CD4-positive, alpha-beta T cell (primary cell): ENCODE data around the gene VPS9D1. TPM values are rescaled to one million over a fixed set of nuclear protein-coding genes. Genes with fewer than 3 reads are reported as not detected.

Experiments used
- ATAC-seq: fragments of 200-7000 bp; cut with Tn5 transposase; one replicate; pipeline ENCODE4 v1.10.0; 2022; ENCODE audit warnings: mild to moderate bottlenecking; ENCODE audit not compliant: poor library complexity
- CTCF ChIA-PET: fragments of 350-600 bp; sonication (Branson Sonifier 250); formaldehyde crosslinking; loops from one replicate; lab custom pipeline; 2021; ENCODE audit warnings: antibody characterized with exemption, inconsistent platforms; lab: Charles Lee
- POLR2A ChIA-PET: fragments of 350-600 bp; sonication (Branson Sonifier 250); formaldehyde crosslinking; loops from one replicate; lab custom pipeline; 2021; ENCODE audit warnings: antibody characterized with exemption, inconsistent platforms; lab: Charles Lee
- DNase-seq, 14 experiments: peaks; one replicate each; pipeline ENCODE4 v3.0.0-alpha.2; 2013 to 2020; ENCODE audit warnings: mixed read lengths in 2 of 14
- H3K27ac ChIP-seq, 2 donors: one replicate each; pipeline versions ENCODE4 v1.5.1 to v1.7.0; 2013; ENCODE audit warnings: low read length in 2 of 2, low read depth in 1 of 2, mild to moderate bottlenecking in 1 of 2
- H3K27me3 ChIP-seq, 2 experiments: 1 replicate in 1 of 2; 2 replicates in 1 of 2; pipeline versions ENCODE4 v1.6.1 to v1.7.0; 2013; ENCODE audit warnings: low read length in 2 of 2, control low read depth in 1 of 2, mild to moderate bottlenecking in 1 of 2, moderate library complexity in 1 of 2; ENCODE audit not compliant: insufficient read depth in 2 of 2, control insufficient read depth in 1 of 2
- H3K36me3 ChIP-seq: one replicate; pipeline ENCODE4 v1.6.1; 2013; ENCODE audit warnings: low read length, control low read depth; ENCODE audit not compliant: insufficient read depth
- H3K4me1 ChIP-seq: one replicate; pipeline ENCODE4 v1.6.1; 2013; ENCODE audit warnings: low read length, control low read depth; ENCODE audit not compliant: insufficient read depth
- H3K4me3 ChIP-seq: one replicate; pipeline ENCODE4 v1.5.1; 2013; ENCODE audit warnings: mild to moderate bottlenecking, low read length, moderate library complexity
- H3K9me3 ChIP-seq, 2 experiments: 1 replicate in 1 of 2; 2 replicates in 1 of 2; pipeline versions ENCODE4 v1.6.1 to v1.7.0; 2013; ENCODE audit warnings: low read length in 2 of 2, mild to moderate bottlenecking in 2 of 2, control low read depth in 1 of 2, moderate library complexity in 1 of 2; ENCODE audit not compliant: control insufficient read depth in 1 of 2, insufficient read depth in 1 of 2
- H3K27ac Mint-ChIP-seq: one replicate; pipeline ENCODE4 v1.8.0; 2020; ENCODE audit warnings: mixed read lengths
- H3K27me3 Mint-ChIP-seq: one replicate; pipeline ENCODE4 v1.8.0; 2021; ENCODE audit warnings: mixed read lengths
- H3K36me3 Mint-ChIP-seq: one replicate; pipeline ENCODE4 v1.8.0; 2021; ENCODE audit warnings: low read depth, mixed read lengths
- H3K4me1 Mint-ChIP-seq: one replicate; pipeline ENCODE4 v1.8.0; 2021; ENCODE audit warnings: low read depth, mixed read lengths
- H3K4me3 Mint-ChIP-seq: one replicate; pipeline ENCODE4 v1.8.0; 2020; ENCODE audit warnings: mild to moderate bottlenecking, mixed read lengths
- H3K9me3 Mint-ChIP-seq: one replicate; pipeline ENCODE4 v1.8.0; 2020; ENCODE audit warnings: mixed read lengths
- intact Hi-C, 2 experiments: fragments of 100-400 bp; cut with DNase I in 1 of 2; cut with micrococcal nuclease in 1 of 2; formaldehyde crosslinking; loops; one replicate each; pipeline versions ENCODE4 v1.15.1 to v1.9.0; 2023 to 2025; cut with DNase I, micrococcal nuclease
- total RNA-seq, 174 experiments: library from RNA in 2 of 174; stranded (reverse) in 2 of 174; gene quantifications; one replicate each; pipeline ENCODE4 v1.2.3 and lab custom pipeline; 2021 to 2026
- TF ChIP-seq, protein P1 (sequence below): fragments of 200-600 bp; IDR thresholded peaks from one replicate; pipeline ENCODE4 v1.8.0; 2022; ENCODE audit warnings: antibody characterized with exemption, mild to moderate bottlenecking

The VPS9D1 gene
- total RNA-seq, 2 experiments from 2014 or later, result 18.5 to 21.8 TPM

DNA sequence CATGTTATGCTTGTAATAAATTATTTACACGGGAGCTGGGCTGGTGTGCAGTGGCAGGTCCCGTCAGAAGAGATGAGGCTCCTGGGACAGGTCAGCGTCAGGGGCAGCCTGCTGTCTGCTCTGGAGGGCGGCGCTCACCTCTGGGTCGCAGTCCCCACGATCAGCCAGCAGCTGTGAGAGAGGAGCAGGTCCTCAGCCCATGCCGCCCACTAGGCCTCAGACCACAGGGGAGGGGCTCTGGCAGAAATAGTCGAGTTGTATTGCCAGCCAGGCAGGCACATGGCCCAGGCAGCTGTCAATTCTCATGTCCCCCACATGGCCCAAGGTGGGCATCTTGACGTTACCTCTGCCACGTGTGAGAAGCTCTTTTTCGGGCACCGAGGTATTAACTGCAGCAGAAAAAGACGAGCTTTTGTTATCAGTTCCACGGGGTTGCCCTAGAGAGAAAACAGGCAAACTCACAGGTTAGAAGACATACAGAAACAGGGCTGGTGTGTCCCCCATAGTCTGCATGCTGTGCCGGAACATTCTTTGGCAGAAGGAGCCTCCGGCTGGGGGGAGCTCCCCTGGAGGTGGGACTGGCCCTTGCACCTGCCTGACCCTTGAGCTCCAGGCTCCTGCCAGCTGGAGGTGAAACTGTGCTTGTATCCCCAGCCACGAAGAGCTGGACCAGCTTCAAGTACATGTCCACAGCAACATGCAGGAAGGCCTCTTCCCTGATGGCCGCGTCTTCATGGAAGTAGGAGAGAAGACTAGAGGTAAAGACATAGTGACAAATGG lies 18.0 kb upstream of the VPS9D1 start:
- Mint-ChIP-seq H3K36me3 (peaks cover 83% of the 10 kb centered on the region), H3K4me1 (peaks cover 46% of the 10 kb centered on the region), H3K27ac (peak overlapping the region; percentile 30), H3K9me3 (no peaks in the 10 kb centered on the region), H3K4me3 (peak overlapping the region; percentile 15), H3K27me3 (no peaks in the 10 kb centered on the region)
- Histone ChIP-seq H3K9me3 (no peaks in the 10 kb centered on the region), H3K27me3 (no peaks in the 10 kb centered on the region), H3K36me3 (peaks cover 77% of the 10 kb centered on the region), H3K4me3 (no peak overlapping the region), H3K27ac (no peak overlapping the region), H3K4me1 (peaks cover 68% of the 10 kb centered on the region)
- ATAC-seq, result no peak
- ChIA-PET CTCF (interaction anchor here (1.3 kb wide), 1 partner anchor 38 kb away, joined by 4 read pairs; no protein-coding TSS in a partner anchor), POLR2A (interaction anchor here (1.0 to 6.9 kb wide), 4 partner anchors 15 to 38 kb away, joined by 6 to 63 read pairs (median 21); partner anchors contain the start of gene SPATA2L)
- TF ChIP-seq, protein P1, sequence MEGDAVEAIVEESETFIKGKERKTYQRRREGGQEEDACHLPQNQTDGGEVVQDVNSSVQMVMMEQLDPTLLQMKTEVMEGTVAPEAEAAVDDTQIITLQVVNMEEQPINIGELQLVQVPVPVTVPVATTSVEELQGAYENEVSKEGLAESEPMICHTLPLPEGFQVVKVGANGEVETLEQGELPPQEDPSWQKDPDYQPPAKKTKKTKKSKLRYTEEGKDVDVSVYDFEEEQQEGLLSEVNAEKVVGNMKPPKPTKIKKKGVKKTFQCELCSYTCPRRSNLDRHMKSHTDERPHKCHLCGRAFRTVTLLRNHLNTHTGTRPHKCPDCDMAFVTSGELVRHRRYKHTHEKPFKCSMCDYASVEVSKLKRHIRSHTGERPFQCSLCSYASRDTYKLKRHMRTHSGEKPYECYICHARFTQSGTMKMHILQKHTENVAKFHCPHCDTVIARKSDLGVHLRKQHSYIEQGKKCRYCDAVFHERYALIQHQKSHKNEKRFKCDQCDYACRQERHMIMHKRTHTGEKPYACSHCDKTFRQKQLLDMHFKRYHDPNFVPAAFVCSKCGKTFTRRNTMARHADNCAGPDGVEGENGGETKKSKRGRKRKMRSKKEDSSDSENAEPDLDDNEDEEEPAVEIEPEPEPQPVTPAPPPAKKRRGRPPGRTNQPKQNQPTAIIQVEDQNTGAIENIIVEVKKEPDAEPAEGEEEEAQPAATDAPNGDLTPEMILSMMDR, result no peak
- DNase-seq, result no peak
- intact Hi-C loops, result no loop called here

DNA sequence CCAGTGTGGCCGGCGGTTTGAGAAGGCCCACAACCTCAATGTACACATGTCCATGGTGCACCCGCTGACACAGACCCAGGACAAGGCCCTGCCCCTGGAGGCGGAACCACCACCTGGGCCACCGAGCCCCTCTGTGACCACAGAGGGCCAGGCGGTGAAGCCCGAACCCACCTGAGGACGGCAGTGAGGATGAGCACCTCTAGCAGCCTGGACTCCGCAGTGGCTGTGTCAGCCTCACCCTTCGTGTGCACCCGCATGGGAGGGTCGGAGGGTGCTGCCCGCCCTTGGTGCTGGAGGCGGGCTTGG lies 17.3 kb upstream of the VPS9D1 start:
- Histone ChIP-seq H3K36me3 (peaks cover 84% of the 10 kb centered on the region), H3K4me1 (peaks cover 69% of the 10 kb centered on the region), H3K9me3 (no peaks in the 10 kb centered on the region), H3K4me3 (no peak overlapping the region), H3K27ac (no peak overlapping the region), H3K27me3 (no peaks in the 10 kb centered on the region)
- Mint-ChIP-seq H3K9me3 (no peaks in the 10 kb centered on the region), H3K27ac (no peak overlapping the region), H3K27me3 (no peaks in the 10 kb centered on the region), H3K4me3 (no peak overlapping the region), H3K36me3 (peaks cover 90% of the 10 kb centered on the region), H3K4me1 (peaks cover 43% of the 10 kb centered on the region)
- ATAC-seq (no peak), DNase-seq (no peak)
- intact Hi-C loops, result no loop called here
- ChIA-PET POLR2A (interaction anchor here (1.0 to 6.2 kb wide), 4 partner anchors 14 to 37 kb away, joined by 5 to 89 read pairs (median 21); partner anchors contain the start of gene SPATA2L), CTCF (interaction anchor here (1.6 to 1.7 kb wide), 2 partner anchors 15 to 37 kb away, joined by 6 to 16 read pairs; partner anchors contain the start of gene SPATA2L)
- TF ChIP-seq, protein P1, result no peak

DNA sequence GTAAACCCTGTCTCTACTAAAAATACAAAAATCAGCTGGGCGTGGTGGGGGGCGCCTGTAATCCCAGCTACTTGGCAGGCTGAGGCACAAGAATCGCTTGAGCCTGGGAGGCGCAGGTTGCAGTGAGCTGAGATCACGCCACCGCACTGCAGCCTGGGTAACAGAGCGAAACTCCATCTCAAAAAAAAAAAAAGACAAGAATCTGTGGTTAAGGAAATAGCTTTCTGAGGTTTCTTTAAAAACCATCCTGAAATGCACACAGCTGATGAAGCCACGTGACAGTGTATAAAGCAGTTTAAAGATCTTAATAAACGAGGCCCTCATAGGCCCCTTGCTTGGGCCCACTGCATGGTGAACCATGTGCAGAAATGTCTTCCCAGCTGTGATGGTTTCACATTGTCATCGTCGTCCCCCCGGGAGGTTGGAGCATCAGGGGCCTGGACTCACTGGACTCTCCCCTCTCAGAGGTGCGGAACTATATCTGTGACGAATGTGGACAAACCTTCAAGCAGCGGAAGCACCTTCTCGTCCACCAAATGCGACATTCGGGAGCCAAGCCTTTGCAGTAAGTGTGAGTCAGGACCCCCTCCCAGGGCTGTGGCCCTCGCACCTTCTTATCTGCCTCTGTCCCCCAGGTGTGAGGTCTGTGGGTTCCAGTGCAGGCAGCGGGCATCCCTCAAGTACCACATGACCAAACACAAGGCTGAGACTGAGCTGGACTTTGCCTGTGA lies 16.8 kb upstream of the VPS9D1 start:
- peak overlapping the region; percentile 80 for H3K27ac Mint-ChIP-seq
- ChIA-PET CTCF (interaction anchor here (1.0 to 1.7 kb wide), 3 partner anchors 14 to 37 kb away, joined by 6 to 16 read pairs (median 6); partner anchors contain the start of gene SPATA2L), POLR2A (interaction anchor here (0.6 to 6.2 kb wide), 10 partner anchors 13 to 126 kb away, joined by 3 to 89 read pairs (median 6); partner anchors contain the start of gene SPATA2L)
- Histone ChIP-seq H3K9me3 (no peaks in the 10 kb centered on the region), H3K27ac (no peak overlapping the region), H3K27me3 (no peaks in the 10 kb centered on the region), H3K4me1 (peaks cover 69% of the 10 kb centered on the region), H3K36me3 (peaks cover 88% of the 10 kb centered on the region), H3K4me3 (no peak overlapping the region)
- H3K4me3 Mint-ChIP-seq, result peak overlapping the region; percentile 69
- no peaks in the 10 kb centered on the region for H3K9me3 Mint-ChIP-seq
- intact Hi-C loops, result loop anchor here (1.0 kb wide), 3 partner anchors 14 to 31 kb away; no protein-coding TSS in a partner anchor
- peaks cover 44% of the 10 kb centered on the region for H3K4me1 Mint-ChIP-seq
- TF ChIP-seq, protein P1, result no peak
- peak in 13 of 14 experiments; percentile 28 to 86 (median 54) for DNase-seq
- H3K27me3 Mint-ChIP-seq, result no peaks in the 10 kb centered on the region
- peaks cover 91% of the 10 kb centered on the region for H3K36me3 Mint-ChIP-seq
- peak; percentile 79 for ATAC-seq
